Measurements from ENCODE around the gene MAP4K3. TPM values are rescaled to one million over a fixed set of nuclear protein-coding genes. Genes with fewer than 3 reads are reported as not detected.
"Not testable (repeated sequence)": the region's sequence is repeated elsewhere in the genome, so short reads cannot be mapped to it uniquely, and the experiment has no call there.

The MAP4K3 gene
- total RNA-seq, 2 donors from 2014 or later = 16.1 to 17.7 TPM

GRCh38 chr2:39368376-39368775 lies 68.7 kb downstream of the MAP4K3 start:
- ATAC-seq (no peak), DNase-seq (ENCODE audit: low spot score in 2 of 2) (no peak)
- peaks cover 16 to 20% of the 10 kb centered on the region in 2 donors for H3K36me3 Mint-ChIP-seq

GRCh38 chr2:39362595-39362994 lies 74.5 kb downstream of the MAP4K3 start:
- no peak for ATAC-seq
- peaks cover 27 to 41% of the 10 kb centered on the region in 2 donors for H3K36me3 Mint-ChIP-seq
- peaks cover 13% of the 10 kb centered on the region in 2 donors for H3K9me3 Mint-ChIP-seq
- H3K27ac Mint-ChIP-seq = no peak overlapping the region
- DNase-seq (ENCODE audit: low spot score in 2 of 2) = no peak

More at GRCh38 chr2:39368376-39368775, 68.7 kb downstream of the MAP4K3 start:
- no peak overlapping the region for H3K27ac Mint-ChIP-seq
- peaks cover 0 to 3% of the 10 kb centered on the region in 2 donors for H3K9me3 Mint-ChIP-seq

- DNase-seq (ENCODE audit: low spot score in 2 of 2) = no peak
- H3K9me3 Mint-ChIP-seq = peaks cover 13% of the 10 kb centered on the region in 2 donors
- peaks cover 27 to 41% of the 10 kb centered on the region in 2 donors for H3K36me3 Mint-ChIP-seq
- ATAC-seq = no peak
- H3K27ac Mint-ChIP-seq = no peak overlapping the region
Measured at GRCh38 chr2:39361511-39361910, 75.6 kb downstream of the MAP4K3 start.

- DNase-seq (ENCODE audit: low spot score in 2 of 2); ATAC-seq; H3K27ac Mint-ChIP-seq: not testable (repeated sequence)
- peaks cover 27 to 30% of the 10 kb centered on the region in 2 donors for H3K36me3 Mint-ChIP-seq
- H3K9me3 Mint-ChIP-seq = peaks cover 13% of the 10 kb centered on the region in 2 donors
Measured at GRCh38 chr2:39360342-39360741, 76.7 kb downstream of the MAP4K3 start.

GRCh38 chr2:39359453-39360038 lies 77.5 kb downstream of the MAP4K3 start:
- peaks cover 13% of the 10 kb centered on the region in 2 donors for H3K9me3 Mint-ChIP-seq
- no peak overlapping the region for H3K27ac Mint-ChIP-seq
- DNase-seq (ENCODE audit: low spot score in 2 of 2) (no peak), ATAC-seq (no peak)
- peaks cover 27 to 30% of the 10 kb centered on the region in 2 donors for H3K36me3 Mint-ChIP-seq

GRCh38 chr2:39356922-39357639 lies 80.0 kb downstream of the MAP4K3 start:
- peaks cover 20 to 25% of the 10 kb centered on the region in 2 donors for H3K36me3 Mint-ChIP-seq
- ATAC-seq (peak in 1 of 2 donors; percentile 64), DNase-seq (ENCODE audit: low spot score in 2 of 2) (no peak)
- peaks cover 13% of the 10 kb centered on the region in 2 donors for H3K9me3 Mint-ChIP-seq
- H3K27ac Mint-ChIP-seq = no peak overlapping the region

GRCh38 chr2:39350658-39351057 lies 86.4 kb downstream of the MAP4K3 start:
- DNase-seq (ENCODE audit: low spot score in 2 of 2) (no peak), ATAC-seq (no peak)
- H3K9me3 Mint-ChIP-seq = no peaks in the 10 kb centered on the region
- H3K36me3 Mint-ChIP-seq = no peaks in the 10 kb centered on the region
- H3K27ac Mint-ChIP-seq = no peak overlapping the region

- Mint-ChIP-seq H3K36me3 (peaks cover 0 to 7% of the 10 kb centered on the region in 2 donors), H3K27ac (no peak overlapping the region), H3K9me3 (no peaks in the 10 kb centered on the region)
- no peak for ATAC-seq
- no peak for DNase-seq (ENCODE audit: low spot score in 2 of 2)
Measured at GRCh38 chr2:39338502-39338901, 98.6 kb downstream of the MAP4K3 start.

GRCh38 chr2:39335930-39336329 lies 101.2 kb downstream of the MAP4K3 start:
- no peaks in the 10 kb centered on the region for H3K9me3 Mint-ChIP-seq
- H3K36me3 Mint-ChIP-seq = peaks cover 0 to 7% of the 10 kb centered on the region in 2 donors
- no peak overlapping the region for H3K27ac Mint-ChIP-seq
- ATAC-seq (no peak), DNase-seq (ENCODE audit: low spot score in 2 of 2) (no peak)

GRCh38 chr2:39334978-39335377 lies 102.1 kb downstream of the MAP4K3 start:
- Mint-ChIP-seq H3K27ac (no peak overlapping the region), H3K36me3 (peaks cover 5 to 7% of the 10 kb centered on the region in 2 donors), H3K9me3 (no peaks in the 10 kb centered on the region)
- DNase-seq (ENCODE audit: low spot score in 2 of 2) = no peak
- ATAC-seq = no peak

- Mint-ChIP-seq H3K27ac (no peak overlapping the region), H3K9me3 (no peaks in the 10 kb centered on the region), H3K36me3 (peaks cover 5 to 7% of the 10 kb centered on the region in 2 donors)
- DNase-seq (ENCODE audit: low spot score in 2 of 2) (no peak), ATAC-seq (no peak)
Measured at GRCh38 chr2:39334529-39334928, 102.6 kb downstream of the MAP4K3 start.

GRCh38 chr2:39326644-39327043 lies 110.4 kb downstream of the MAP4K3 start:
- no peak for DNase-seq (ENCODE audit: low spot score in 2 of 2)
- Mint-ChIP-seq H3K27ac (no peak overlapping the region), H3K36me3 (peaks cover 5% of the 10 kb centered on the region in 2 donors), H3K9me3 (no peaks in the 10 kb centered on the region)
- no peak for ATAC-seq

- Mint-ChIP-seq H3K27ac (no peak overlapping the region), H3K9me3 (no peaks in the 10 kb centered on the region), H3K36me3 (peaks cover 5% of the 10 kb centered on the region in 2 donors)
- no peak for ATAC-seq
- no peak for DNase-seq (ENCODE audit: low spot score in 2 of 2)
Measured at GRCh38 chr2:39325966-39326365, 111.1 kb downstream of the MAP4K3 start.

GRCh38 chr2:39321056-39322035 lies 115.7 kb downstream of the MAP4K3 start:
- not testable (repeated sequence) for ATAC-seq; H3K36me3 Mint-ChIP-seq; H3K9me3 Mint-ChIP-seq; DNase-seq (ENCODE audit: low spot score in 2 of 2); H3K27ac Mint-ChIP-seq

- H3K36me3 Mint-ChIP-seq = no peaks in the 10 kb centered on the region
- ATAC-seq = no peak
- no peak overlapping the region for H3K27ac Mint-ChIP-seq
Measured at GRCh38 chr2:39320162-39320561, 116.9 kb downstream of the MAP4K3 start.

GRCh38 chr2:39313575-39313974 lies 123.5 kb downstream of the MAP4K3 start:
- ATAC-seq = no peak
- Mint-ChIP-seq H3K27ac (no peak overlapping the region), H3K36me3 (no peaks in the 10 kb centered on the region), H3K9me3 (no peaks in the 10 kb centered on the region)
- DNase-seq (ENCODE audit: low spot score in 2 of 2) = no peak

More at GRCh38 chr2:39320162-39320561, 116.9 kb downstream of the MAP4K3 start:
- no peaks in the 10 kb centered on the region for H3K9me3 Mint-ChIP-seq
- DNase-seq (ENCODE audit: low spot score in 2 of 2) = no peak

GRCh38 chr2:39311469-39311868 lies 125.6 kb downstream of the MAP4K3 start:
- Mint-ChIP-seq H3K9me3 (no peaks in the 10 kb centered on the region), H3K27ac (no peak overlapping the region), H3K36me3 (no peaks in the 10 kb centered on the region)
- no peak for ATAC-seq
- DNase-seq (ENCODE audit: low spot score in 2 of 2) = no peak

Data from activated naive CD4-positive, alpha-beta T cell treated with anti-CD3 and anti-CD28 coated beads, Interleukin-2, amount 50 U/mL, for 72 hours (primary cell).